IMR-90 (cell line): ENCODE measurements around the gene DDR1. TPM values are rescaled to one million over a fixed set of nuclear protein-coding genes. Genes with fewer than 3 reads are reported as not detected.

ENCODE experiments used
- ATAC-seq: fragments of 200-7000 bp; cut with Tn5 transposase; 2 replicates; pipeline ENCODE4 v1.9.1; 2020; ENCODE audit warnings: low read depth, mild to moderate bottlenecking, moderate library complexity
- BruUV-seq: library from RNA; stranded (reverse); fragments of 400-500 nt; replicated peaks from 2 replicates; lab custom pipeline; 2021; lab: Mats Ljungman, UMichigan
- CTCF ChIA-PET: fragments of 300-600 bp; formaldehyde crosslinking; extraction: SDS; loops from one replicate; lab custom pipeline; 2021; ENCODE audit warnings: antibody characterized with exemption; lab: Yijun Ruan, JAX
- POLR2A ChIA-PET: fragments of 300-600 bp; sonication (Branson Sonifier 250); formaldehyde crosslinking; loops from one replicate; lab custom pipeline; 2022; ENCODE audit warnings: antibody characterized with exemption; ENCODE audit not compliant: unreplicated experiment; lab: Charles Lee
- DNase-seq: peaks from one replicate; pipeline ENCODE4 v3.0.0; 2013
- H2AFZ ChIP-seq: replicated peaks from 2 replicates; pipeline ENCODE3; 2013; ENCODE audit warnings: low read length, mild to moderate bottlenecking; ENCODE audit not compliant: poor library complexity
- H2AK5ac ChIP-seq: 2 replicates; pipeline ENCODE4 v1.6.1; 2013; ENCODE audit warnings: low read depth, low read length, inconsistent platforms
- H2AK9ac ChIP-seq: replicated peaks from 2 replicates; pipeline ENCODE3; 2013; ENCODE audit warnings: mild to moderate bottlenecking, low read depth, low read length, moderate library complexity; ENCODE audit not compliant: poor library complexity
- H2BK120ac ChIP-seq: 2 replicates; pipeline ENCODE4 v1.6.1; 2013; ENCODE audit warnings: low read depth, low read length, inconsistent platforms
- H2BK15ac ChIP-seq: 3 replicates; pipeline ENCODE4 v1.6.1; 2013; ENCODE audit warnings: low read depth, low read length, inconsistent platforms
- H2BK20ac ChIP-seq: 2 replicates; pipeline ENCODE4 v1.6.1; 2013; ENCODE audit warnings: low read depth, mild to moderate bottlenecking, inconsistent platforms, low read length, moderate library complexity
- H2BK5ac ChIP-seq: 2 replicates; pipeline ENCODE4 v1.6.1; 2013; ENCODE audit warnings: mild to moderate bottlenecking, low read depth, low read length, inconsistent platforms; ENCODE audit not compliant: poor library complexity, severe bottlenecking
- H3K14ac ChIP-seq: replicated peaks from 2 replicates; pipeline ENCODE4 v1.6.1; 2013; ENCODE audit warnings: low read depth, low read length, inconsistent platforms
- H3K18ac ChIP-seq: 2 replicates; pipeline ENCODE4 v1.6.1; 2013; ENCODE audit warnings: low read depth, low read length, control low read depth
- H3K23ac ChIP-seq: 2 replicates; pipeline ENCODE4 v1.6.1; 2013; ENCODE audit warnings: low read depth, low read length, inconsistent platforms
- H3K27ac ChIP-seq: 2 replicates; pipeline ENCODE4 v1.5.1; 2013; ENCODE audit warnings: mild to moderate bottlenecking, control low read depth, low read length; ENCODE audit not compliant: insufficient read depth
- H3K27me3 ChIP-seq: 2 replicates; pipeline ENCODE4 v1.6.1; 2013; ENCODE audit warnings: low read length; ENCODE audit not compliant: control insufficient read depth, insufficient read depth
- H3K36me3 ChIP-seq: 2 replicates; pipeline ENCODE4 v1.6.1; 2013; ENCODE audit warnings: low read length, mixed read lengths; ENCODE audit not compliant: control insufficient read depth, insufficient read depth
- H3K4ac ChIP-seq: 2 replicates; pipeline ENCODE4 v1.6.1; 2013; ENCODE audit warnings: low read depth, low read length, inconsistent platforms
- H3K4me1 ChIP-seq: 2 replicates; pipeline ENCODE4 v1.6.1; 2013; ENCODE audit warnings: low read length, mixed read lengths; ENCODE audit not compliant: control insufficient read depth, insufficient read depth
- H3K4me2 ChIP-seq: 2 replicates; pipeline ENCODE4 v1.6.1; 2013; ENCODE audit warnings: low read depth, mild to moderate bottlenecking, control low read depth, low read length, moderate library complexity
- H3K4me3 ChIP-seq: 2 replicates; pipeline ENCODE4 v1.5.1; 2013; ENCODE audit warnings: low read depth, mild to moderate bottlenecking, control low read depth, low read length, moderate library complexity; ENCODE audit not compliant: insufficient read depth
- H3K56ac ChIP-seq: 2 replicates; pipeline ENCODE4 v1.6.1; 2013; ENCODE audit warnings: low read length, inconsistent platforms; ENCODE audit not compliant: insufficient read depth; ENCODE audit errors: extremely low read depth
- H3K79me1 ChIP-seq, 2 experiments: 2 replicates each; pipeline ENCODE4 v1.6.1; 2013; ENCODE audit warnings: low read length in 2 of 2, inconsistent platforms in 1 of 2, low read depth in 1 of 2
- H3K9ac ChIP-seq: 2 replicates; pipeline ENCODE4 v1.6.1; 2013; ENCODE audit warnings: low read depth, low read length, control low read depth
- H3K9me1 ChIP-seq: 2 replicates; pipeline ENCODE4 v1.6.1; 2013; ENCODE audit warnings: low read length, inconsistent platforms; ENCODE audit not compliant: insufficient read depth
- H3K9me3 ChIP-seq: 2 replicates; pipeline ENCODE4 v1.6.1; 2013; ENCODE audit warnings: low read length; ENCODE audit not compliant: control insufficient read depth, insufficient read depth
- H4K20me1 ChIP-seq: 2 replicates; pipeline ENCODE4 v1.6.1; 2013; ENCODE audit warnings: low read length, inconsistent platforms; ENCODE audit not compliant: insufficient read depth
- H4K5ac ChIP-seq: 2 replicates; pipeline ENCODE4 v1.6.1; 2013; ENCODE audit warnings: mild to moderate bottlenecking, low read depth, low read length, control low read depth
- H4K8ac ChIP-seq, 2 experiments: 2 replicates each; pipeline ENCODE4 v1.6.1; 2013; ENCODE audit warnings: low read depth in 2 of 2, low read length in 2 of 2, control low read depth in 1 of 2, inconsistent platforms in 1 of 2
- H4K91ac ChIP-seq: 2 replicates; pipeline ENCODE4 v1.6.1; 2013; ENCODE audit warnings: low read depth, low read length, inconsistent platforms; ENCODE audit not compliant: insufficient read depth
- BHLHE40 ChIP-seq: fragments of 150-350 bp; IDR thresholded peaks from 2 replicates; pipeline ENCODE4 v1.6.1; 2016; ENCODE audit warnings: mild to moderate bottlenecking, low read depth, low read length
- FOS ChIP-seq: fragments of 150-350 bp; IDR thresholded peaks from 2 replicates; pipeline ENCODE4 v1.6.1; 2016; ENCODE audit warnings: low read depth, low read length
- MAFK ChIP-seq: IDR thresholded peaks from 2 replicates; pipeline ENCODE4 v1.6.1; 2012; ENCODE audit warnings: low read depth, low read length, improper control_type of control experiment
- NFE2L2 ChIP-seq: fragments of 150-350 bp; IDR thresholded peaks from 2 replicates; pipeline ENCODE4 v1.6.1; 2016; ENCODE audit warnings: low read depth, mild to moderate bottlenecking, low read length
- RAD21 ChIP-seq: IDR thresholded peaks from 2 replicates; pipeline ENCODE4 v1.6.1; 2012; ENCODE audit warnings: low read length, improper control_type of control experiment
- SMC3 ChIP-seq: fragments of 150-350 bp; IDR thresholded peaks from 2 replicates; pipeline ENCODE4 v1.6.1; 2016; ENCODE audit warnings: low read depth, mild to moderate bottlenecking, antibody characterized with exemption, low read length, moderate library complexity
- WGBS, 2 experiments: methylation state at CpG; one replicate each; pipeline versions ENCODE4 v1.1.5 to v1.1.7; 2013; ENCODE audit warnings: missing lambda C conversion rate in 2 of 2; ENCODE audit not compliant: insufficient read length in 1 of 2; ENCODE audit errors: extremely low coverage in 2 of 2; 5-methylcytosine and 5-hydroxymethylcytosine counted together
- dilution Hi-C: fragments of 300-500 bp; cut with HindIII; formaldehyde crosslinking; loops from one replicate; pipeline ENCODE4 v1.14.3; 2018; ENCODE audit warnings: low sequenced_read_pairs; ENCODE audit not compliant: unreplicated experiment
- in situ Hi-C: fragments of 300-500 bp; cut with MboI; formaldehyde crosslinking; loops from 3 replicates; pipeline ENCODE4 v1.14.3; 2019; ENCODE audit warnings: low sequenced_read_pairs, inconsistent platforms, mixed read lengths
- intact Hi-C: fragments of 100-400 bp; cut with micrococcal nuclease; formaldehyde crosslinking; loops from 2 replicates; pipeline ENCODE4 v1.10.0; 2022
- polyA plus RNA-seq, 3 experiments: library from polyadenylated mRNA; depleted of rRNA; stranded (reverse); fragments of >200 nt; gene quantifications; 2 replicates each; pipeline ENCODE4 v1.2.3, GENCODE V29; 2012; ENCODE audit warnings: low replicate concordance in 1 of 3
- total RNA-seq: library from RNA; depleted of rRNA; stranded (reverse); fragments of >200 nt; gene quantifications from 2 replicates; pipeline ENCODE4 v1.2.3, GENCODE V29; 2012
- TF ChIP-seq, protein P1 (sequence below): conservative IDR thresholded peaks from 2 replicates; pipeline ENCODE4 v1.5.1; 2012; ENCODE audit warnings: mild to moderate bottlenecking, low read depth, low read length, improper control_type of control experiment

DDR1 gene
- total and polyA plus RNA-seq, 2 of the 4 experiments (the other 2 are of a cell fraction) = 5.6 to 19.6 TPM

DNA sequence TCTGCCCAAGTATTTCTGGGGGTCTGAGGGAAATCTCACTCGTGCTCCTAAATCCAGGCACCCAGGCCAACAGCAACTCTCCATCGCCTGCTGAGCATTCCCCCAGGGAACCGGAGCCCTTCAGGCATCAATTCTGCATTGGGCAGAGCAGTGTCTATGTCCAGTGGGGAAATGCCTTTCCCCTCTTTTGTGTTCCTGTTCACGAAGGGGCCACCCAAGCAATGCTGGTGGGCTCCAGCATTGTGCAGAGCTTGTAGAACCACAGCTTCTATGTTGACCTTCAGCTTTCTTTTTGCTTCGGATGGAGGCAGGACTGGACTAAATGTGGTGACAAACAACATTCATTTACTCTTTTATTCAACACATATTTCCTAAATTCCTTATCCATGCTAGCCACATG is 27.2 kb upstream of the DDR1 start:
- Histone ChIP-seq H4K91ac (no peak overlapping the region), H3K4ac (no peak overlapping the region), H3K9me1 (no peaks in the 10 kb centered on the region), H3K9ac (no peak overlapping the region), H2AK5ac (no peak overlapping the region), H2BK15ac (no peak overlapping the region), H3K56ac (no peak overlapping the region), H4K20me1 (no peaks in the 10 kb centered on the region), H3K27me3 (peaks cover 26% of the 10 kb centered on the region), H3K4me1 (no peaks in the 10 kb centered on the region; the same call in 1 of the 2 replicates), H3K4me2 (no peak overlapping the region), H2BK20ac (no peak overlapping the region), H3K9me3 (peaks cover 2% of the 10 kb centered on the region), H2AFZ (no peak overlapping the region), H3K36me3 (no peaks in the 10 kb centered on the region), H4K8ac (no peak overlapping the region), H3K18ac (no peak overlapping the region), H2AK9ac (no peak overlapping the region), H3K27ac (no peak overlapping the region), H3K14ac (no peak overlapping the region), H2BK120ac (no peak overlapping the region), H3K23ac (no peak overlapping the region), H3K4me3 (no peak overlapping the region), H4K5ac (no peak overlapping the region), H2BK5ac (no peak overlapping the region), H3K79me1 (no peaks in the 10 kb centered on the region)
- intact Hi-C loops (no loop called here), dilution Hi-C loops (no loop called here), in situ Hi-C loops (no loop called here)
- no peak for ATAC-seq
- no TSS peak for BruUV-seq
- CTCF ChIA-PET = no interaction called here
- DNase-seq = no peak
- TF ChIP-seq, protein P1, sequence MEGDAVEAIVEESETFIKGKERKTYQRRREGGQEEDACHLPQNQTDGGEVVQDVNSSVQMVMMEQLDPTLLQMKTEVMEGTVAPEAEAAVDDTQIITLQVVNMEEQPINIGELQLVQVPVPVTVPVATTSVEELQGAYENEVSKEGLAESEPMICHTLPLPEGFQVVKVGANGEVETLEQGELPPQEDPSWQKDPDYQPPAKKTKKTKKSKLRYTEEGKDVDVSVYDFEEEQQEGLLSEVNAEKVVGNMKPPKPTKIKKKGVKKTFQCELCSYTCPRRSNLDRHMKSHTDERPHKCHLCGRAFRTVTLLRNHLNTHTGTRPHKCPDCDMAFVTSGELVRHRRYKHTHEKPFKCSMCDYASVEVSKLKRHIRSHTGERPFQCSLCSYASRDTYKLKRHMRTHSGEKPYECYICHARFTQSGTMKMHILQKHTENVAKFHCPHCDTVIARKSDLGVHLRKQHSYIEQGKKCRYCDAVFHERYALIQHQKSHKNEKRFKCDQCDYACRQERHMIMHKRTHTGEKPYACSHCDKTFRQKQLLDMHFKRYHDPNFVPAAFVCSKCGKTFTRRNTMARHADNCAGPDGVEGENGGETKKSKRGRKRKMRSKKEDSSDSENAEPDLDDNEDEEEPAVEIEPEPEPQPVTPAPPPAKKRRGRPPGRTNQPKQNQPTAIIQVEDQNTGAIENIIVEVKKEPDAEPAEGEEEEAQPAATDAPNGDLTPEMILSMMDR = no peak
- no peak for TF ChIP-seq MAFK
- no peak for TF ChIP-seq BHLHE40
- no peak for TF ChIP-seq RAD21
- no peak for TF ChIP-seq FOS
- no peak for TF ChIP-seq SMC3
- no peak for TF ChIP-seq NFE2L2
- 51% methylated on average over 4 of the region's 5 CpGs; no CpG with 5 or more reads in 1 of the 2 experiments for WGBS, 2 experiments
- POLR2A ChIA-PET = no interaction called here
